ENCODE measurements around the gene GNPNAT1. TPM values are rescaled to one million over a fixed set of nuclear protein-coding genes. Genes with fewer than 3 reads are reported as not detected.

GNPNAT1 gene
- 17.9 and 18.1 TPM in 2 replicates for polyA plus RNA-seq (2014; cell fraction: cytosol; rRNA removed)
- polyA plus RNA-seq (2014; cell fraction: nucleus; rRNA removed), result 7.0 and 9.0 TPM in 2 replicates

- peak; percentile 85 for DNase-seq (ENCODE audit: low spot score)
These were observed at the start of gene GNPNAT1 for GRCh38 chr14:52791223-52792096. Gene GNPNAT1 (minus strand): TSS chr14:52791607. CDS start chr14:52784650, 6,957 bp downstream.

- no peak for DNase-seq (ENCODE audit: low spot score)
These were observed 49.5 kb upstream of the GNPNAT1 start for GRCh38 chr14:52840877-52841276.

GRCh38 chr14:52837451-52837850 lies 46.0 kb upstream of the GNPNAT1 start:
- DNase-seq (ENCODE audit: low spot score), result no peak

- DNase-seq (ENCODE audit: low spot score), result no peak
These were observed 44.7 kb upstream of the GNPNAT1 start for GRCh38 chr14:52836063-52836462.

- DNase-seq (ENCODE audit: low spot score), result peak; percentile 42
These were observed 43.9 kb upstream of the GNPNAT1 start for GRCh38 chr14:52835122-52835903.

GRCh38 chr14:52834440-52834842 lies 43.0 kb upstream of the GNPNAT1 start:
- DNase-seq (ENCODE audit: low spot score), result peak; percentile 16

GRCh38 chr14:52833891-52834290 lies 42.5 kb upstream of the GNPNAT1 start:
- peak; percentile 37 for DNase-seq (ENCODE audit: low spot score)

- DNase-seq (ENCODE audit: low spot score), result no peak
These were observed 38.2 kb upstream of the GNPNAT1 start for GRCh38 chr14:52829527-52830185.

GRCh38 chr14:52827426-52827825 lies 36.0 kb upstream of the GNPNAT1 start:
- no peak for DNase-seq (ENCODE audit: low spot score)

GRCh38 chr14:52825085-52825484 lies 33.7 kb upstream of the GNPNAT1 start:
- no peak for DNase-seq (ENCODE audit: low spot score)

GRCh38 chr14:52824462-52824861 lies 33.1 kb upstream of the GNPNAT1 start:
- no peak for DNase-seq (ENCODE audit: low spot score)

GRCh38 chr14:52821805-52822250 lies 30.4 kb upstream of the GNPNAT1 start:
- DNase-seq (ENCODE audit: low spot score), result no peak

GRCh38 chr14:52808101-52808500 lies 16.7 kb upstream of the GNPNAT1 start:
- no peak for DNase-seq (ENCODE audit: low spot score)

- DNase-seq (ENCODE audit: low spot score), result no peak
These were observed 14.7 kb upstream of the GNPNAT1 start for GRCh38 chr14:52806115-52806514.

GRCh38 chr14:52802597-52802996 lies 11.2 kb upstream of the GNPNAT1 start:
- DNase-seq (ENCODE audit: low spot score), result no peak

GRCh38 chr14:52801014-52801712 lies 9.8 kb upstream of the GNPNAT1 start:
- no peak for DNase-seq (ENCODE audit: low spot score)

GRCh38 chr14:52798826-52799225 lies 7.4 kb upstream of the GNPNAT1 start:
- DNase-seq (ENCODE audit: low spot score), result no peak

- DNase-seq (ENCODE audit: low spot score), result no peak
These were observed 6.2 kb upstream of the GNPNAT1 start for GRCh38 chr14:52797653-52798052.

- DNase-seq (ENCODE audit: low spot score), result no peak
These were observed 1.7 kb upstream of the GNPNAT1 start for GRCh38 chr14:52793061-52793460.

- DNase-seq (ENCODE audit: low spot score), result no peak
These were observed 649 bp upstream of the GNPNAT1 start for GRCh38 chr14:52792097-52792415.

GRCh38 chr14:52790756-52791222 lies 618 bp downstream of the GNPNAT1 start:
- no peak for DNase-seq (ENCODE audit: low spot score)
